Ectodermal cell (in vitro differentiated cells): ENCODE data around the gene TMEM41B. TPM values are rescaled to one million over a fixed set of nuclear protein-coding genes. Genes with fewer than 3 reads are reported as not detected.
"Not testable (repeated sequence)": the region's sequence is repeated elsewhere in the genome, so short reads cannot be mapped to it uniquely, and the experiment has no call there.

Source experiments
- H3K27ac ChIP-seq: 2 replicates; pipeline ENCODE4 v1.7.0; 2013; ENCODE audit warnings: mild to moderate bottlenecking, low read depth, low read length; ENCODE audit not compliant: insufficient read depth, poor library complexity, severe bottlenecking
- H3K27me3 ChIP-seq: 2 replicates; pipeline ENCODE4 v1.7.0; 2013; ENCODE audit warnings: mild to moderate bottlenecking, low read length; ENCODE audit not compliant: insufficient read depth, control insufficient read depth, poor library complexity, severe bottlenecking
- H3K36me3 ChIP-seq: one replicate; pipeline ENCODE4 v1.7.0; 2013; ENCODE audit warnings: low read length; ENCODE audit not compliant: control insufficient read depth, insufficient read depth
- H3K4me1 ChIP-seq: one replicate; pipeline ENCODE4 v1.7.0; 2013; ENCODE audit warnings: low read length; ENCODE audit not compliant: control insufficient read depth, insufficient read depth
- H3K4me3 ChIP-seq: 2 replicates; pipeline ENCODE4 v1.7.0; 2013; ENCODE audit warnings: low read depth, low read length, control low read depth; ENCODE audit not compliant: insufficient read depth
- H3K9me3 ChIP-seq: 2 replicates; pipeline ENCODE4 v1.7.0; 2013; ENCODE audit warnings: mild to moderate bottlenecking, low read length, moderate library complexity; ENCODE audit not compliant: control insufficient read depth
- WGBS, 2 experiments: methylation state at CpG; one replicate each; pipeline ENCODE4 v1.1.7; 2013; ENCODE audit warnings: missing lambda C conversion rate in 2 of 2; 5-methylcytosine and 5-hydroxymethylcytosine counted together
- polyA plus RNA-seq, 4 experiments: library from polyadenylated mRNA; stranded (reverse); fragments of 50-300 nt; gene quantifications; one replicate each; pipeline ENCODE4 v1.2.3, GENCODE V29; 2013

TMEM41B gene, protein sequence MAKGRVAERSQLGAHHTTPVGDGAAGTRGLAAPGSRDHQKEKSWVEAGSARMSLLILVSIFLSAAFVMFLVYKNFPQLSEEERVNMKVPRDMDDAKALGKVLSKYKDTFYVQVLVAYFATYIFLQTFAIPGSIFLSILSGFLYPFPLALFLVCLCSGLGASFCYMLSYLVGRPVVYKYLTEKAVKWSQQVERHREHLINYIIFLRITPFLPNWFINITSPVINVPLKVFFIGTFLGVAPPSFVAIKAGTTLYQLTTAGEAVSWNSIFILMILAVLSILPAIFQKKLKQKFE
- polyA plus RNA-seq (2013, experiment 1 of 4), result 50.5 TPM
- 59.5 TPM for polyA plus RNA-seq (2013, experiment 2 of 4)
- polyA plus RNA-seq (2013, experiment 3 of 4), result 31.0 TPM
- polyA plus RNA-seq (2013, experiment 4 of 4), result 33.6 TPM

DNA sequence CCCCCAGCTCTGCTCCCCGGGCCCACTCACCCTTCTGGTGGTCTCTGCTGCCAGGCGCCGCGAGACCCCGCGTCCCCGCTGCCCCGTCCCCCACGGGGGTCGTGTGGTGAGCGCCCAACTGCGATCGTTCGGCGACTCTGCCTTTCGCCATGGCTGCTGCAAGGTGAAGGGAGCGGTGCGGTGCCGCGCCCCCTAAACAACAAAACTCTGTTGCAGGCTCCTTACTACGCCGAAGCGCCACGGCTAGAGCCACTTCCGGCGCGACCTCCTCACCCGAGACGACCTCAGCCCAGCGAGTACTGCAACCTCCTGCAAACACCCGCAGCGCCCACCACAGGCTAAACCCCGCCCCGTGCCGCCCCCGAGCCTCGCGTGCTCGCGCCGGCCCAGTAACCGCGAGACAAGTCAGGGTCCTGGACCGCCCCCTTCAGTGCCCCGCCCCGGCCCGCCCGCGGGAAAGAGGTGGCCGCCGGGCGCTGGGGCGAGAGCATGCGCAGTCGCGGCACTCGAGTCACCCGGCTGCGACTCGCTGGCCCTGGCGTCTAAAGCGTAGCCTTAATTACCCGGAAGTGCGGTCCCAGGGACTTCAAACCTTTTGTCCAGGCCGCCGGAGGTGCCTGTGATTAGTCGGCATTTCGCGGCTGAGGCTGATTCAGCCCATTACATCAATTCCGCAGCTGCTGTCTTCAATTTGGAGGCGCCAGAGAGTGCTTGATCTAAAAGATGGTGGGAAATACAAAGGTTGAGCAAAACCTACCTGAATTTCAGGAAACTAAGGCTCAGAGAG lies at the start of gene TMEM41B:
Gene TMEM41B (minus strand): TSS at position 303 of the 787 bp plus-strand sequence. CDS start 152 bp downstream, at position 151.
- peak within 1 kb of the TSS; percentile 83 for H3K4me3 ChIP-seq
- 0% methylated on average over 71 of the region's 71 CpGs for WGBS, 2 experiments
- no peaks in the 10 kb centered on the region for H3K27me3 ChIP-seq
- no peaks in the 10 kb centered on the region for H3K4me1 ChIP-seq
- no peaks in the 10 kb centered on the region for H3K36me3 ChIP-seq
- peak within 1 kb of the TSS; percentile 96 for H3K27ac ChIP-seq
- no peaks in the 10 kb centered on the region for H3K9me3 ChIP-seq

DNA sequence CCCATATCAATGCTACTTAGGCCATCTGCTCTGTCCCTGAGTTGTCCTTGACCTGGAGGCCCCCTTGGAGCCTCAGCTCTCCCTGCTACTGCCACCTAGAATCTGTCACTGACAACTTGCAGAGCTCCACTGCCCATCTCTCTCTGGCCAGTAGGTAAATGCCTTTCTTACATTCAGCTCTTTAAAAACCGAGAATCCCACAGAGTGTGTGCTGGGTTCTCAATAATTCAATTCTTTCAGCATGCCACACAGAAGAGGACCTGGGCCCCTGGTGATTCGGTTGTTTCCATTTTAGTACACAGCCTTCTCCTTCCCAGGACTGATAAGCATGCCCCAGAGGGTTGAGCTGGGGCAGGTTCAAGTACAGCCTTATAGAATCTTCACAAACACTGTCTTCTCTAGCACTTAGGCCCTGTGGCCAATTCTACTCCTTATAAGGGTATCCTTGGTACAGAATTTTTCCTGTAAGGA lies 48.0 kb upstream of the TMEM41B start:
- Histone ChIP-seq H3K4me1 (peaks cover 4% of the 10 kb centered on the region), H3K4me3 (no peak overlapping the region), H3K27ac (no peak overlapping the region), H3K27me3 (no peaks in the 10 kb centered on the region), H3K9me3 (no peaks in the 10 kb centered on the region), H3K36me3 (no peaks in the 10 kb centered on the region)
- 80% methylated on average over 2 of the region's 2 CpGs for WGBS, 2 experiments

DNA sequence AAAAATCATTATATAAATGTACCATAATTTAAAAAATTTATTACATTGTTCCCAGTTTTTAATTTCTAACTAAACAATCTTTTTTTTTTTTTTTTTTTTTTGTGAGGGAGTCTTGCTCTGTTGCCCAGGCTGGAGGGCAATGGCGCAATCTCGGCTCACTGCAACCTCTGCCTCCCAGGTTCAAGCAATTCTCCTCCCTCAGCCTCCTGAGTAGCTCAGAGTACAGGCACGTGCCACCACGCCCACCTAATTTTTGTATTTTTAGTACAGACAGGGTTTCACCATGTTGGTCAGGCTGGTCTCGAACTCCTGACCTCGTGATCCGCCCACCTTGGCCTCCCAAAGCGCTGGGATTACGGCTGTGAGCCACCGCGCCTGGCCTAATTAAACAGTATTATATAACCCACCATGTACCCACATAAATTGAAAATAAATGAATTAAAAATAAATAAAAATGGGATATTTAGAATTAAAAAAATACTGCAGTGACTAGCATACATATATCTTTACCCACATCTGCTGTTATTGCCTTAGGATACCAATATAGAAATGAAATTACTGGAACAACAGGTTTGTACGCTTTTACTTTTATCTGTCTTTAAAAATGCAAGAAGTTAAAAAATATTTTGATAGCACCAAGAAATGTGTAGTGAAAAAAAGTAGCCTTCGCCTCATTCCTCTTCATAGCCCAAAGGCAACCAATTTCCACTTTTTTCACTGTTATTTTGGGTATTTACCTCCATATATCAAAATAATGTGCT lies 46.6 kb upstream of the TMEM41B start:
- H3K27ac ChIP-seq, H3K4me1 ChIP-seq, H3K27me3 ChIP-seq, H3K9me3 ChIP-seq, H3K4me3 ChIP-seq, H3K36me3 ChIP-seq: not testable (repeated sequence)
- WGBS, 2 experiments, result 95 to 98% methylated on average over 10 to 11 of the region's 13 CpGs

DNA sequence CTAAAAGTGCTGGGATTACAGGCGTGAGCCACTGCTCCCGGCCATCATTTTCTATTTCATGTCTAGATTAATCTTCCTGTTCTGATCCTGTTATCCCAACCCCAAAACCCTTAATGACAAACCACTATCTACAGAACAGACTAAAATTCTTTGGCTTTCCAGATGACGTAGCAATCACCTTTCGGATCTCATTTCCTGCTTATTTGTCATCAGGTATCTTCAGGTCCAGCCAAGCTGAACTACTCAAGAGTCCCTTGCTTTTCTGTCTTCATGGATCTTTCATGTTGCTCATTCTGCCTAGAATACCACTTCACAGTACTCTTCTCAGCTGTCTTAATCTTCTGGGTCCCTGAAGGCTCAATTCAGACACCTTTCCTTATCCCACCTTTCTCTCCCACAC lies 42.6 kb upstream of the TMEM41B start:
- Histone ChIP-seq H3K27ac (no peak overlapping the region), H3K36me3 (no peaks in the 10 kb centered on the region), H3K9me3 (no peaks in the 10 kb centered on the region), H3K4me3 (no peak overlapping the region), H3K4me1 (no peaks in the 10 kb centered on the region), H3K27me3 (no peaks in the 10 kb centered on the region)
- WGBS, 2 experiments, result 91 to 96% methylated on average over 4 of the region's 4 CpGs

DNA sequence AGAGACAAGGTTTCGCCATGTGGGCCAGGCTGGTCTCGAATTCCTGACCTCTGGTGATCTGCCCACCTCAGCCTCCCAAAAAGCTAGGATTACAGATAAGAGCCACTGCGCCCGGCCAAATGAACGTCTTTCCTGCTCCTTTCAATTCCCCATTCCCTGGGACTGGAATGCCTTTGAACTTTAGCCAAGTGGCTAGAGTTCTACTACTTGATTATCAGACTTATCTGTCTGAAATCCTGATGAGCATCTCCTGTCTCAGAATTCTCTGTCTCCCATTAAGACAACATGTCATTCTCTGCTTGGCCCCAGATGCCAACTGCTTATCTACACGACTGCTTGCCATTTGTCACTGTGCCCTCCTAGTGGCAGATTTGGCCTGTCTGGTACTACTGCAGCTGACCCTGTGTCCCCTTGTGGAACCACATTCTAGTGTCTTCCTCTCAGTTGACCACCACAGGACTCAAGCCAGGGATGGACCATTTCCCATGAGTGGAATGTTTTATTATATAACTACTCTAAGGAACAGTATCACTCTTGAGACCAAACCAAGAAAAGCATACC lies 37.0 kb upstream of the TMEM41B start:
- no peaks in the 10 kb centered on the region for H3K4me1 ChIP-seq
- H3K27ac ChIP-seq, result no peak overlapping the region
- no peaks in the 10 kb centered on the region for H3K36me3 ChIP-seq
- H3K27me3 ChIP-seq, result no peaks in the 10 kb centered on the region
- WGBS, 2 experiments, result 92 to 94% methylated on average over 6 of the region's 6 CpGs
- no peak overlapping the region for H3K4me3 ChIP-seq
- H3K9me3 ChIP-seq, result no peaks in the 10 kb centered on the region

DNA sequence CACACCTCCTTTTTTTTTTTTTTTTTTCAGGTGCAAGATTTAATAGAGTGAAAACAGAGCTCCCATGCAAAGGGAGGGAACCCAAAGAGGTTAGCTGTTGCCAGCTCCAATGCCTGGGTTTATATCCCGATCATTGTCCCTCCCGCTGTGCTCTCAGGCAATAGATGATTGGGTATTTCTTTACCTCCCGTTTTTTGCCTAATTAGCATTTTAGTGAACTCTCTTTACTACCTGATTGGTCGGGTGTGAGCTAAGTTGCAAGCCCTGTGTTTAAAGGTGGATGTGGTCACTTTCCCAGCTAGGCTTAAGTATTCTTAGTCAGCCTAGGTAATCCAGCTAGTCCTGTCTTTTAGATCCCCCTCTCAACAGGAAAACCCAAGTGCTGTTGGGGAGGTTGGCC lies 33.4 kb upstream of the TMEM41B start:
- not testable (repeated sequence) for H3K4me1 ChIP-seq, H3K27ac ChIP-seq, H3K9me3 ChIP-seq, H3K27me3 ChIP-seq, H3K36me3 ChIP-seq, H3K4me3 ChIP-seq
- 68 to 71% methylated on average over 4 of the region's 4 CpGs for WGBS, 2 experiments

DNA sequence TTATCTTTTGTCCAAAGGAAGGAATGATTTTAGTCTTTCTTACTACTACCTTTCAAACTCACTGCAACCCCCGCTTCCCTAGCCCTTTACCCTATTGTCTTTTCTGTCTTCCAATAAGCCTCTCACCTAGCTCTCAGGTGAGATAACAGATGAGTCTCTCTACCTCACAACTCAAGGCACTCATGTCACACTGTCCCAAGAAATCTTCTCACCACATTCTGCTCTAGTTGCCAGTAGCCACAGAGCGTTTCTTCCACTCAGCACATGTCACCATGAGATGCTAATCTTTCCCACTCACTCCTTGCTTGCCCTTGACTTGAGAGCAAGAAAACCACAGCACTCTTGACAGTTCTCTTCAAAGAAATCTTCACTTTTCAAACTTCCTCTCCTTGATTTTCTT lies 32.7 kb upstream of the TMEM41B start:
- WGBS, 2 experiments, result 87 to 89% methylated on average over 2 of the region's 2 CpGs
- no peaks in the 10 kb centered on the region for H3K27me3 ChIP-seq
- no peak overlapping the region for H3K27ac ChIP-seq
- no peaks in the 10 kb centered on the region for H3K36me3 ChIP-seq
- no peak overlapping the region for H3K4me3 ChIP-seq
- H3K4me1 ChIP-seq, result no peaks in the 10 kb centered on the region
- no peaks in the 10 kb centered on the region for H3K9me3 ChIP-seq

DNA sequence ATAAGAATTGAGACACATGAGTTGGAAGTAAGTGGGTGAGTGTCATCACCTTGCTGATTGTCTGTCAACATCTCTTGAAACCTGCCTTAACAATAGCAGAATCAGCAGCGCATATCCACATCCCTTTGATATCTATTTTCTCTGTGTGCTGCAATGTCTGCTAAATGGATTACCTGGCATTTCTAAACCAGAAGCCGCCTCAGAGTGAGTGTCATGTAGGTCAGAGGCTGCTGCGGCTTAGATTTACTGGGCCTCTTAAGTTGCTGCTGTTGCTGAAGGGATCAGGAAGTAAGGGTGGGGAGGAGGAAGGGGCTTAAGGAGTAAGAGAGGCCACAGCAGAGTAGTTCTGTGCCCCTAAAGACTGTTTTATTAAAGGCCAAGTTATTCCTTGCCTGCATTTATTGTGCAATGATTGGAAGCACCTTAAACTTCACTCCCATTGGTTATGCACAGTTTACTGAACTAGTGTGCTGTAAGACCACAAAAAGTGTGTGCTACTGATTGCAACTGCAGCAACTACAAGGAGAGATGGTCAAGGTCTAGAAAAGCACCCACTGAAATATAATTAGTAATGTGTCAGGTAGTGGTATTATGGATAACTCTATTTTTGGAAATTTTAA lies 29.8 kb upstream of the TMEM41B start:
- no peaks in the 10 kb centered on the region for H3K27me3 ChIP-seq
- no peaks in the 10 kb centered on the region for H3K36me3 ChIP-seq
- 76 to 85% methylated on average over 3 of the region's 3 CpGs for WGBS, 2 experiments
- H3K4me3 ChIP-seq, result no peak overlapping the region
- H3K27ac ChIP-seq, result no peak overlapping the region
- no peaks in the 10 kb centered on the region for H3K4me1 ChIP-seq
- no peaks in the 10 kb centered on the region for H3K9me3 ChIP-seq

DNA sequence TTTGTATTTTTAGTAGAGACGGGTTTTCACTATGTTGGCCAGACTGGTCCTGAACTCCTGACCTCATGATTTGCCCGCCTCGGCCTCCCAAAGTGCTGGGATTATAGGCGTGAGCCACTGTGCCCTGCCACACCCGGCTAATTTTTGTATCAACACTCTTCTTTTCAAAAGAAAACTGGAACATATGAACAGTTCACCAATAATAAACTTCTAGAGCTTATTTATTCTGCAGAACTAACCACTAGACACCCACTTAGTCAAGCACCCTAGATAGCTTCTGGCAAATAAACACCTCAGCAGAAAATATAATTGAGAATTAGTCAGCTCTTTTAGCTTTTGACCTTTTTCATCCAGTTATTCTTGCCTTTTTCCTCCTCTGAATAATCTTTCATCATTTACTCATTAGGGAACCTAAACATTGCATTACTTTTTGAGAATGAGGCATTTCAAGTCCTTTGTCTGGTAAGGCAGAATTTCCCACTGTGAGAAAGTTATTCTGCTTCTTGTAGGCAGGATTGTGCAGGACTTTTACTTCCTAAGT lies 27.3 kb upstream of the TMEM41B start:
- WGBS, 2 experiments, result 72 to 75% methylated on average over 5 of the region's 5 CpGs

More for the DNA sequence above, 27.3 kb upstream of the TMEM41B start:
- H3K27me3 ChIP-seq, result no peaks in the 10 kb centered on the region
- H3K4me1 ChIP-seq, result no peaks in the 10 kb centered on the region
- H3K36me3 ChIP-seq, result no peaks in the 10 kb centered on the region
- H3K4me3 ChIP-seq, result no peak overlapping the region
- no peak overlapping the region for H3K27ac ChIP-seq
- no peaks in the 10 kb centered on the region for H3K9me3 ChIP-seq
